ENCODE measurements around the gene RPL5. TPM values are rescaled to one million over a fixed set of nuclear protein-coding genes. Genes with fewer than 3 reads are reported as not detected.

The RPL5 gene
- 2,096 and 2,880 TPM in 2 replicates for total RNA-seq

GRCh38 chr1:92831762-92832536, at the start of gene RPL5:
RPL5 (plus strand) TSS chr1:92832040; CDS start chr1:92832115, 75 bp downstream.

GRCh38 chr1:92784639-92785500, 47.0 kb upstream of the RPL5 start, which contains the start of gene EVI5:
EVI5 (minus strand) TSS chr1:92785108; CDS start chr1:92736546, 48,562 bp downstream.

Other genes with a start within 250 kb of the RPL5 start
- gene EVI5, start 46.9 kb upstream of the RPL5 start, total RNA-seq, result 37.1 and 55.4 TPM in 2 replicates
- gene DIPK1A, start 129.4 kb downstream of the RPL5 start, total RNA-seq, result 4.7 and 12.3 TPM in 2 replicates
- gene MTF2, start 247.2 kb downstream of the RPL5 start, total RNA-seq, result 5.2 and 10.3 TPM in 2 replicates

Data from pericardium fibroblast (primary cell).